Measurements from ENCODE around the gene ANTKMT.

ANTKMT gene

GRCh38 chr16:674968-675883, 45.7 kb upstream of the ANTKMT start, which contains the start of gene RHBDL1:
TSS of gene RHBDL1 (plus strand) at chr16:675671. CDS start at chr16:675791, 120 bp downstream.
- H3K4me1 ChIP-seq (ENCODE audit: insufficient read depth, low read length, poor library complexity, severe bottlenecking), result peaks cover 4% of the 10 kb centered on the region
- H3K9me2 ChIP-seq (replicated peaks; ENCODE audit: low read depth, low read length), result no peaks in the 10 kb centered on the region
- no peak within 1 kb of the TSS for H3K4me3 ChIP-seq (ENCODE audit: low read length, poor library complexity, severe bottlenecking)
- H3K9me3 ChIP-seq (ENCODE audit: insufficient read depth, low read depth, low read length), result no peaks in the 10 kb centered on the region
- no peaks in the 10 kb centered on the region for H3K27me3 ChIP-seq (ENCODE audit: insufficient read depth, low read length, poor library complexity, severe bottlenecking)
- H2AFZ ChIP-seq (ENCODE audit: low read length), result no peak within 1 kb of the TSS
- no peaks in the 10 kb centered on the region for H3K79me2 ChIP-seq (ENCODE audit: insufficient read depth, low read length)
- no peaks in the 10 kb centered on the region for H3F3A ChIP-seq (ENCODE audit: low read depth)
- H3K9ac ChIP-seq (ENCODE audit: low read depth, low read length, poor library complexity, severe bottlenecking), result no peak within 1 kb of the TSS
- H3K36me3 ChIP-seq (ENCODE audit: insufficient read depth, low read length), result no peaks in the 10 kb centered on the region
- H3K4me2 ChIP-seq (ENCODE audit: low read depth, low read length, poor library complexity, severe bottlenecking), result no peak within 1 kb of the TSS
- TF ChIP-seq EZH2phosphoT487 (IDR thresholded peaks at IDR 0.05; ENCODE audit: borderline replicate concordance) (no peak), CTCF (conservative IDR thresholded peaks at IDR 0.05; ENCODE audit: low read length) (no peak)
- H4K20me1 ChIP-seq (ENCODE audit: insufficient read depth, low read length, poor library complexity, severe bottlenecking), result no peaks in the 10 kb centered on the region

- no peak overlapping the region for H3K9ac ChIP-seq (ENCODE audit: low read depth, low read length, poor library complexity, severe bottlenecking)
- no peaks in the 10 kb centered on the region for H3K9me2 ChIP-seq (replicated peaks; ENCODE audit: low read depth, low read length)
- H3K36me3 ChIP-seq (ENCODE audit: insufficient read depth, low read length), result no peaks in the 10 kb centered on the region
- no peaks in the 10 kb centered on the region for H4K20me1 ChIP-seq (ENCODE audit: insufficient read depth, low read length, poor library complexity, severe bottlenecking)
- peaks cover 4% of the 10 kb centered on the region; the same call in 1 of the 2 replicates for H3K79me2 ChIP-seq (ENCODE audit: insufficient read depth, low read length)
- no peaks in the 10 kb centered on the region for H3F3A ChIP-seq (ENCODE audit: low read depth)
- no peak overlapping the region for H2AFZ ChIP-seq (ENCODE audit: low read length)
- H3K9me3 ChIP-seq (ENCODE audit: insufficient read depth, low read depth, low read length), result no peaks in the 10 kb centered on the region
- no peak overlapping the region for H3K4me2 ChIP-seq (ENCODE audit: low read depth, low read length, poor library complexity, severe bottlenecking)
- no peak overlapping the region for H3K4me3 ChIP-seq (ENCODE audit: low read length, poor library complexity, severe bottlenecking)
- H3K27me3 ChIP-seq (ENCODE audit: insufficient read depth, low read length, poor library complexity, severe bottlenecking), result no peaks in the 10 kb centered on the region
- peaks cover 4% of the 10 kb centered on the region for H3K4me1 ChIP-seq (ENCODE audit: insufficient read depth, low read length, poor library complexity, severe bottlenecking)
- no peak for TF ChIP-seq CTCF (conservative IDR thresholded peaks at IDR 0.05; ENCODE audit: low read length)
- no peak for TF ChIP-seq EZH2phosphoT487 (IDR thresholded peaks at IDR 0.05; ENCODE audit: borderline replicate concordance)
Observed at GRCh38 chr16:675884-676564, 44.9 kb upstream of the ANTKMT start.

- TF ChIP-seq CTCF (conservative IDR thresholded peaks at IDR 0.05; ENCODE audit: low read length), result no peak
- TF ChIP-seq EZH2phosphoT487 (IDR thresholded peaks at IDR 0.05; ENCODE audit: borderline replicate concordance), result no peak
- H3K9me3 ChIP-seq (ENCODE audit: insufficient read depth, low read depth, low read length), result no peaks in the 10 kb centered on the region
- H3F3A ChIP-seq (ENCODE audit: low read depth), result no peaks in the 10 kb centered on the region
- no peaks in the 10 kb centered on the region for H3K9me2 ChIP-seq (replicated peaks; ENCODE audit: low read depth, low read length)
- peaks cover 4% of the 10 kb centered on the region for H3K4me1 ChIP-seq (ENCODE audit: insufficient read depth, low read length, poor library complexity, severe bottlenecking)
- peaks cover 9% of the 10 kb centered on the region; the same call in 1 of the 2 replicates for H3K79me2 ChIP-seq (ENCODE audit: insufficient read depth, low read length)
- H3K36me3 ChIP-seq (ENCODE audit: insufficient read depth, low read length), result no peaks in the 10 kb centered on the region
- no peaks in the 10 kb centered on the region for H3K27me3 ChIP-seq (ENCODE audit: insufficient read depth, low read length, poor library complexity, severe bottlenecking)
- no peak overlapping the region for H2AFZ ChIP-seq (ENCODE audit: low read length)
- H3K4me3 ChIP-seq (ENCODE audit: low read length, poor library complexity, severe bottlenecking), result no peak overlapping the region
- H3K9ac ChIP-seq (ENCODE audit: low read depth, low read length, poor library complexity, severe bottlenecking), result no peak overlapping the region
- no peak overlapping the region for H3K4me2 ChIP-seq (ENCODE audit: low read depth, low read length, poor library complexity, severe bottlenecking)
- H4K20me1 ChIP-seq (ENCODE audit: insufficient read depth, low read length, poor library complexity, severe bottlenecking), result peaks cover 2% of the 10 kb centered on the region
Observed at GRCh38 chr16:676565-676902, 44.4 kb upstream of the ANTKMT start.
